Stimulated activated effector memory CD8-positive, alpha-beta T cell treated with anti-CD3 and anti-CD28 coated beads, Interleukin-12 subunit alpha, Interleukin-12 subunit beta, amount 100 ng/mL, for 72 hours (primary cell): Measurements from ENCODE around the gene TBRG4.
"Not testable (repeated sequence)": the region's sequence is repeated elsewhere in the genome, so short reads cannot be mapped to it uniquely, and the experiment has no call there.

Experiments used
- ATAC-seq: fragments of 150-1000 bp; cut with Tn5 transposase; 2 replicates; pipeline ENCODE4 v1.10.0; 2021
- DNase-seq, 2 donors: peaks; one replicate each; pipeline ENCODE4 v3.0.0; 2021 to 2022; ENCODE audit warnings: low spot score in 2 of 2
- H3K27ac Mint-ChIP-seq: one replicate; pipeline ENCODE4 v1.8.0; 2022; ENCODE audit warnings: mild to moderate bottlenecking, mixed read lengths
- H3K36me3 Mint-ChIP-seq: one replicate; pipeline ENCODE4 v1.8.0; 2022; ENCODE audit warnings: mild to moderate bottlenecking, mixed read lengths
- H3K4me1 Mint-ChIP-seq: one replicate; pipeline ENCODE4 v1.8.0; 2022; ENCODE audit warnings: mixed read lengths
- H3K4me3 Mint-ChIP-seq: one replicate; pipeline ENCODE4 v1.8.0; 2022; ENCODE audit warnings: mild to moderate bottlenecking, mixed read lengths
- H3K9me3 Mint-ChIP-seq: one replicate; pipeline ENCODE4 v1.8.0; 2022; ENCODE audit warnings: mixed read lengths

Gene TBRG4

GRCh38 chr7:45129906-45130305 is 18.4 kb upstream of the TBRG4 start:
- ATAC-seq (no peak), DNase-seq (no peak)
- no peaks in the 10 kb centered on the region for H3K4me1 Mint-ChIP-seq
- no peak overlapping the region for H3K4me3 Mint-ChIP-seq
- H3K36me3 Mint-ChIP-seq: no peaks in the 10 kb centered on the region
- no peaks in the 10 kb centered on the region for H3K9me3 Mint-ChIP-seq
- H3K27ac Mint-ChIP-seq: peak overlapping the region; percentile 84

DNA sequence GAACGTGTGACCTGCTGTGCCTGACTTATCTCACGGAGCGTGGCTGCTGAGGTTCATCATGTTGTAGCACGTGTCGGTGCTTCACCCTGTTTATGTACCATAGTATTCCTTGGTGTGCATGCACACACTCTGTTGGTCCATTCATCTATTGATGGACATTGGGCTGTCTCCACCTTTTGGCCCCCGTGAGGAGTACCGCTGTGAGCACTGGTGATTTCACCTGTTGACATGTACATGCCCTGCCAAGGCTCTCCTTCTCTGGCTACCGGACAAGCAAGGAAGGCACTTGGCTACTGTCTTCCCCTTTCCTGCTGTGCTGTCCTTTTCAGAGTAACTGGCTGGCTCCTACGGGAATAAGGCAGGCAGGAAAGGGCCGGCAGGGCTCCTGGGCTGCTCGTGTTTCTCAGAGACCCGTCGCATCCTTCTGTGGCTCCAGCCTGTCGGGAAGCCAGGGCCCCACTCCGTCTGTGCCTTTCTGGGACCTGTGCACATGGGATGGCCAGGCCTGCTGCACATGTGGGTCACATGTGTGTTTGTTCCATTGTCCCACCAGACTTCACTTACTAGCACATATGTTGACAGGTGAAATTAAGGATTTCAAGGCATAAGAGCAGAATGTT is 17.8 kb upstream of the TBRG4 start:
- no peaks in the 10 kb centered on the region for H3K4me1 Mint-ChIP-seq
- ATAC-seq (no peak), DNase-seq (no peak)
- H3K9me3 Mint-ChIP-seq: no peaks in the 10 kb centered on the region
- peak overlapping the region; percentile 84 for H3K27ac Mint-ChIP-seq
- no peak overlapping the region for H3K4me3 Mint-ChIP-seq
- no peaks in the 10 kb centered on the region for H3K36me3 Mint-ChIP-seq

DNA sequence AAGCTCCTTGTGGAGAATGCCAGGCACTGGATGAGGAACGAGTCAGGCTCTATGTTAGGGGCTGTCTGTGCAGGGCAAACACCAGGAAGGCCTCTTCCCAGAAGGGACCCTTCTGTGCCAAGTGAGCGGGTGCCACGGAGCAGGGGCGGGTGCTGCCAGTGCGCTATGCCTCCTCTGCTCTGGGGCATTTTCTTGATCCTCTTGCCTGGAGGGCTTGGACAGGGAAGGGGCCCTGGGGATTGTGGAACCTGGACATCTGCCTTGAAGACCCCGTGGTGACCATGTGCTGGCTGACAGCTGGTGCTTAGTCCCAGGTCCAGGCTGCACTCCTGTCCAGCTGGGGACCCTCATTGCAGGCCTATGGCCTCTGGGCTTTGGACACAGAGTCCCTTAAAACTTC is 15.4 kb upstream of the TBRG4 start:
- Mint-ChIP-seq H3K36me3 (no peaks in the 10 kb centered on the region), H3K9me3 (no peaks in the 10 kb centered on the region), H3K27ac (no peak overlapping the region), H3K4me3 (no peak overlapping the region), H3K4me1 (peaks cover 22% of the 10 kb centered on the region)
- ATAC-seq (no peak), DNase-seq (no peak)

GRCh38 chr7:45126201-45126600 is 14.7 kb upstream of the TBRG4 start:
- no peak for ATAC-seq
- Mint-ChIP-seq H3K9me3 (no peaks in the 10 kb centered on the region), H3K4me3 (no peak overlapping the region), H3K27ac (no peak overlapping the region), H3K36me3 (no peaks in the 10 kb centered on the region), H3K4me1 (peaks cover 29% of the 10 kb centered on the region)
- no peak for DNase-seq

- Mint-ChIP-seq H3K27ac (peak overlapping the region; percentile 50), H3K36me3 (no peaks in the 10 kb centered on the region), H3K4me1 (peaks cover 30% of the 10 kb centered on the region), H3K9me3 (no peaks in the 10 kb centered on the region), H3K4me3 (no peak overlapping the region)
- no peak for DNase-seq
- ATAC-seq: no peak
These were observed 13.9 kb upstream of the TBRG4 start for GRCh38 chr7:45125193-45125904.

GRCh38 chr7:45123913-45124710 is 12.6 kb upstream of the TBRG4 start:
- no peak for ATAC-seq
- DNase-seq: no peak
- H3K36me3 Mint-ChIP-seq: no peaks in the 10 kb centered on the region
- peak overlapping the region; percentile 95 for H3K27ac Mint-ChIP-seq
- H3K9me3 Mint-ChIP-seq: no peaks in the 10 kb centered on the region
- H3K4me1 Mint-ChIP-seq: peaks cover 30% of the 10 kb centered on the region
- no peak overlapping the region for H3K4me3 Mint-ChIP-seq

DNA sequence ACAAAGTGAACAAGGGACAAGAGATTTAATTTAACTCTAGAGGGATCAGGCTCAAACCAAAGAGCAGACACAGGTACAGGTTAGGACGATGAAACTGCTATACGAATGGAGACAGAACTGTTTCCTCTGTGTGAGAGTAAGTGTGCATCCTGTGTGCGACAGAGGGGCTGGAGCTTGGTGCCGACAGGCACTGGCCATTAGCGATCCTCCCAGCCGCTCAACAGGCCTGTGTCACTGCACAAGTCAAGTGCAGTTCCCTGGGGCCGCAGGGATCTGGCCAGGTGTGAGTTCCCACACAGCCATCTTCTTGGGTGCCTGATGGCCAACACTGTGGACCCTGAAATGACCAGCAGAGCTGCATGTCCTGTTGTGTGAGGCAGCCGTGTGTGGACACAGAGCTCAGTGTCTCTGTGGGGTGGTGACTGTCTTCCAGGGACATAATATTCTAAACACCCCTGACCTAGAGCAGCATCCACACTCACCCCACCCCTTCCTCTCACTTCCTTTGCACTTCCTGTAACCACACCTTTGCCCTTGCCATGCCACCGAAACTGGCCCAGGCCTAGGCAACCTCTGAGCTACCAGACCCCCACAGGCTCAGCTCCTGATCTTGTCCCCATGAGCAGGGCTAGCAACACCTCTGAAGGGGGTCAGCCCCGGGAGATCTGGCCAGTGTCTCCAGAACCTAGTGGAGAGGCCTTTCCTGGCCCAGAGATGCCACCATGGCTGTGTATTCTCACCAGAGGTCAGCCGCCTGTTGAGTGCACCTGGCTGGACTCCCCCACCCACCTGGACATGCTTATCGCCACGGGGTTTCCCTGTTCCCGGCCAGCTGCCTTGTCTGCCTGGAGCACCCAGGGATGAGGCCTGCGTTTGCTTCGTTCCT is 11.7 kb upstream of the TBRG4 start:
- Mint-ChIP-seq H3K9me3 (no peaks in the 10 kb centered on the region), H3K4me3 (peak overlapping the region; percentile 33), H3K4me1 (peaks cover 30% of the 10 kb centered on the region), H3K36me3 (no peaks in the 10 kb centered on the region), H3K27ac (peak overlapping the region; percentile 95)
- DNase-seq: no peak
- ATAC-seq: peak; percentile 49

DNA sequence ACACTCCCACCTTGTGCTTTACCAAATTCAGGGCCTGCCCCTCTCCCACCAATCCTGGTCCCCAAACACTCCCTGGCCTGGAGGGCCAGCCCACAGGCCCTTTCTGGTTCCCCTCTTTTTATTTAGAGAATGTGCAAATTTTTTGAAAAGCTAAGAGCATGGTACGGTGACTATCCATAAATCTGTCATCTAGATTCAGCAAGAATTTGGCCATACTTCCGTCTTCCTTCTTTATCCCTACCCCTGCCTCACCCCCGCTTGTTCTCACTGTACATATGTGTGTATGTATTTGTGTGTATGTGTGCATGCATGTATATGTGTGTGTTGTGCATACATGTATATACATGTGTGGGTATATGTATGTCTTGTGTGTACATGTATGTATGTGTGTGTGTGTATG is 8.1 kb upstream of the TBRG4 start:
- Mint-ChIP-seq H3K27ac (no peak overlapping the region), H3K9me3 (no peaks in the 10 kb centered on the region), H3K4me1 (peaks cover 30% of the 10 kb centered on the region), H3K36me3 (no peaks in the 10 kb centered on the region), H3K4me3 (no peak overlapping the region)
- ATAC-seq (no peak), DNase-seq (no peak)

DNA sequence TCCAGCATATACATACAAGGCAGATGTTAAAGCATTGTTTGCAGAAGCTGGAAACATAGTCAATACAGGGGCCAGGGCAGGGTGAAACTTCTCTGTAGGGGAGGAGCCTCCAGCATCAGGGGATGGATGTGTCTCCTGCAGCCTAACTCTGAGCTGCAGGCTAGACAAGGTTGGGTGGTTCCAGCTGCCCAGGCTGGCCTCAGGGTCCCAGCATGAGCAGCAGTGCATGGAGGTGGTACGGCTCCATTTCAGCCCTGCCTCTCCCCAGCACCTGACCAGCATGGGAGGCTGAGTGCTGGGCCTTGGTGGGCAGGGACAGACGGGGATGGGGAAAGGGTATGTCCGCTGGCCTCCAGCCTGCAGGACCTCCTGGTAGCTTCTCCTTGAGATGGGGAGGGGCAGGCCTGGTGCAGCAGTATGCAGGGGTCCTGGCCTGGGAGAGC is 7.4 kb upstream of the TBRG4 start:
- Mint-ChIP-seq H3K4me3 (no peak overlapping the region), H3K9me3 (no peaks in the 10 kb centered on the region), H3K4me1 (peaks cover 27% of the 10 kb centered on the region), H3K36me3 (no peaks in the 10 kb centered on the region), H3K27ac (no peak overlapping the region)
- no peak for DNase-seq
- no peak for ATAC-seq

- DNase-seq (no peak), ATAC-seq (no peak)
- H3K9me3 Mint-ChIP-seq: no peaks in the 10 kb centered on the region
- H3K4me3 Mint-ChIP-seq: no peak overlapping the region
- H3K4me1 Mint-ChIP-seq: peaks cover 21% of the 10 kb centered on the region
- no peaks in the 10 kb centered on the region for H3K36me3 Mint-ChIP-seq
- H3K27ac Mint-ChIP-seq: no peak overlapping the region
These were observed 6.8 kb upstream of the TBRG4 start for GRCh38 chr7:45118292-45118691.

DNA sequence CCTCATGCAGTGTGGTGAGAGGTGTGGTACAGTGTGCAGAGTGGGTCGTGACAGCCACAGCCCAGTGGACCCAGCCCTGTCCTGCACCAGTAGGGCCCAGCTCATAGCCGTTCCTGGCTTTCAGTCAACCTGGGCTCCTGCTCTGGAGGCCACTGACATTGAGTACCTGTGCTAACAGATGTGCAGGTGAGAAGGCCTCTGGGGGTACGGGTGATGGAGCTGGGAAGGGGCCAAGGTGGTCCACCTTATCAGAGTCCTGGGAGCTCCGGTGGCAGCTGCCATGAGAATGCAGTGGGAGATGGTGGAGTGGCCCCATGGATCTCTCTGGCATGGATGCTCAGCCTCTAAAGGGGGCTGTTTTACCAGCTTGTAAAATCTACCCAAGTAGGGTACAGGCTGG is 6.1 kb upstream of the TBRG4 start:
- no peak overlapping the region for H3K4me3 Mint-ChIP-seq
- peak overlapping the region; percentile 29 for H3K27ac Mint-ChIP-seq
- no peak for ATAC-seq
- H3K36me3 Mint-ChIP-seq: no peaks in the 10 kb centered on the region
- H3K9me3 Mint-ChIP-seq: no peaks in the 10 kb centered on the region
- no peak for DNase-seq
- peaks cover 14% of the 10 kb centered on the region for H3K4me1 Mint-ChIP-seq

DNA sequence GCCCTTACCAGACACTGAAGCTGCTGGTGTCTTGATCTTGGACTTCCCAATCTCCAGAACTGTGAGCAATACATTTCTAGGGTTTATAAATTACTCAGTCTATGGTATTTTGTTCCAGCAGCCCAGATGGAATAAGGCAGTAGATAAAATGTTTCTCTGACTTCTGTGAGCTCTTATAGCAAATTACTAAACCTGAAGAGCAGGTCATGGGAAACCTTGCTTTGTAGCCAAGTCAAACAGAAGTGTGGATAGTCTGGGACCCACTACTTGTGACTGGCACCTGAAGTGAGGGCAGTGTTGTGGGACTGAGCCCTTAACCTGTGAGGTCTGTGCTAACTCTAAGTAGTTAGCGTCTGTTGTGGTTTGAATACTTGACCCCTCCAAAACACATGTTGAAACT is 4.6 kb upstream of the TBRG4 start:
- DNase-seq (no peak), ATAC-seq (no peak)
- Mint-ChIP-seq H3K9me3 (no peaks in the 10 kb centered on the region), H3K4me3 (no peak overlapping the region), H3K4me1 (peaks cover 8% of the 10 kb centered on the region), H3K27ac (no peak overlapping the region), H3K36me3 (peaks cover 10% of the 10 kb centered on the region)

DNA sequence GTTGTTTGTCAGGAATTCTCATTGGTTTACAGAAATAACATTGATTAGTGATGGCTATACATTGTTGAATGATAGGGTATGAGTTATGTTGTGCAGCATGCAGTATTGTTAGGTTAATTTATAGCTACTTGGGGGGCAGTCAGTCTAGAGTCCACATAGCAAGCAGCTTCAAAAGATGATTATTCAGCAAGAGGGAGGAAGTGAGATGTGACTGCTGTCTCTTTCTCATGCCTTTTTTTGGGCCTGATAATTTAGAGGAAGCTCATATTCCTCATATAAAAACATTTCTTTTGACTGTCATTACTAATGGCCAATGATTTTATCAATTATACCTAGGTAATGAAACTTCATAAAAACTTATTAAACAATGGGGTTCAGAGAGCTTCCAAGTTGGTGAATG is 3.4 kb upstream of the TBRG4 start:
- H3K9me3 Mint-ChIP-seq: no peaks in the 10 kb centered on the region
- ATAC-seq: no peak
- H3K4me1 Mint-ChIP-seq: peaks cover 13% of the 10 kb centered on the region
- no peak overlapping the region for H3K27ac Mint-ChIP-seq
- peaks cover 20% of the 10 kb centered on the region for H3K36me3 Mint-ChIP-seq
- no peak overlapping the region for H3K4me3 Mint-ChIP-seq
- DNase-seq: no peak

GRCh38 chr7:45114257-45114656 is 2.8 kb upstream of the TBRG4 start:
- Mint-ChIP-seq H3K36me3 (peaks cover 26% of the 10 kb centered on the region), H3K4me1 (peaks cover 14% of the 10 kb centered on the region)
- ATAC-seq, H3K4me3 Mint-ChIP-seq, DNase-seq, H3K9me3 Mint-ChIP-seq, H3K27ac Mint-ChIP-seq: not testable (repeated sequence)

- Mint-ChIP-seq H3K9me3 (no peaks in the 10 kb centered on the region), H3K27ac (peak overlapping the region; percentile 99), H3K36me3 (peaks cover 42% of the 10 kb centered on the region), H3K4me3 (peak overlapping the region; percentile 99), H3K4me1 (peaks cover 29% of the 10 kb centered on the region)
- DNase-seq: no peak
- no peak for ATAC-seq
These were observed 1.2 kb upstream of the TBRG4 start for GRCh38 chr7:45112648-45113047.
